ENCODE data around the gene SYNPO2. TPM values are rescaled to one million over a fixed set of nuclear protein-coding genes. Genes with fewer than 3 reads are reported as not detected.

The SYNPO2 gene
- total and polyA plus RNA-seq, 10 of the 15 experiments (the other 5 are each of a cell fraction or from before 2014, with no cell fraction given), result 0.04 to 0.34 (median 0.28) TPM

GRCh38 chr4:118849867-118850487 lies 38.7 kb upstream of the SYNPO2 start (continued):
- TF ChIP-seq BCL3 (IDR thresholded peaks at IDR 0.05; ENCODE audit: borderline replicate concordance, insufficient read depth, low read depth, low read length, poor library complexity, severe bottlenecking), result no peak
- TF ChIP-seq, protein P1, sequence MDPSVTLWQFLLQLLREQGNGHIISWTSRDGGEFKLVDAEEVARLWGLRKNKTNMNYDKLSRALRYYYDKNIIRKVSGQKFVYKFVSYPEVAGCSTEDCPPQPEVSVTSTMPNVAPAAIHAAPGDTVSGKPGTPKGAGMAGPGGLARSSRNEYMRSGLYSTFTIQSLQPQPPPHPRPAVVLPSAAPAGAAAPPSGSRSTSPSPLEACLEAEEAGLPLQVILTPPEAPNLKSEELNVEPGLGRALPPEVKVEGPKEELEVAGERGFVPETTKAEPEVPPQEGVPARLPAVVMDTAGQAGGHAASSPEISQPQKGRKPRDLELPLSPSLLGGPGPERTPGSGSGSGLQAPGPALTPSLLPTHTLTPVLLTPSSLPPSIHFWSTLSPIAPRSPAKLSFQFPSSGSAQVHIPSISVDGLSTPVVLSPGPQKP (IDR thresholded peaks at IDR 0.05; ENCODE audit: low read depth, low read length), result no peak

DNA sequence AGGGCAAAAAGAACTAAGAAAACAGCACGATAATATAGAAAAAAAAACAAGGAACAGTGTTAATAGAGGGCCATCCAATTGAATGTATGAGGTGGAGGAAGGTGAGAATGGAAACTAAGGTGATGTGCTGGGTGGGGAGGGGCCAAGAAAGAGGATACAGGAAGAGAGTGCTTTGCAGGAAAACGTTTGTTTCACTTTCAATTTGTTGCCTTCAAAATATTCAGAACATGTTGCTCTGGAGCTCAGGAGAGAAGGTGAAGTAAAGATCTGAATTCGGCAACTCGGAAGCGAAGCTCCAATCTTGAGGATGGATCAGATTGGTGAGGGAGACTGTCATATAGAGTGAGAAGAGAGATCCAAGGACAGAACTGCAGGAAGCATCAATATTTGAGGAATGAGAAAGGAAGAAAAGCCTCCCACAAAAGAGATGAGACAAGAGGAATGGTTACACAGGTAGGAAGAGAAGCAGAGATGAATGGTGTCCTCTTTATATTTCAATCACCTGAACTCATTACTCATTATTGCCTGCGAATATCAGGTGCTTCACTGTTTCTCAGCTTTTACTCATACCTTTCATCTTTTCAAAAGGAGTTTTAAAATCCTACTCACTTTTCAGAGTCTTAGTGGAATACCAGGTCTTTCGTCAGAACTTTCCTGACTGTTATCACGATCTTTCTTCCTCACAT lies 38.0 kb upstream of the SYNPO2 start:
- ATAC-seq, result peak; percentile 92
- intact Hi-C loops (cut with micrococcal nuclease; ENCODE audit: unreplicated experiment) (no loop called here), in situ Hi-C loops (cut with MboI) (no loop called here)
- POLR2A ChIA-PET, result interaction anchor here (1.0 to 1.5 kb wide), 3 partner anchors 12 to 14 kb away, joined by 3 to 5 read pairs (median 3); no protein-coding TSS in a partner anchor
- H3K4me2 ChIP-seq (ENCODE audit: control insufficient read depth, insufficient read depth), result peak overlapping the region; percentile 79
- WGBS (ENCODE audit: insufficient coverage, insufficient replicate concordance, low lambda C conversion rate, missing lambda C conversion rate), result 48% methylated on average over 8 of the region's 8 CpGs
- peak; percentile 46; the same call in 1 of the 2 replicates for TF ChIP-seq TAF1 (IDR thresholded peaks at IDR 0.05; ENCODE audit: borderline replicate concordance, low read depth, low read length)
- TF ChIP-seq NBN (IDR thresholded peaks at IDR 0.05), result peak; percentile 72; the same call in 1 of the 2 replicates
- no peak for TF ChIP-seq STAT1 (conservative IDR thresholded peaks at IDR 0.05)
- peak; percentile 65; the same call in 1 of the 2 replicates for TF ChIP-seq HDGF (IDR thresholded peaks at IDR 0.05)
- TF ChIP-seq CREM (IDR thresholded peaks at IDR 0.05; ENCODE audit: low read depth), result no peak
- TF ChIP-seq POLR2A (IDR thresholded peaks at IDR 0.05; ENCODE audit: low read depth, low read length), result 0 out of 2 replicates have a peak, but pooled peaks have one; percentile 33
- peak in 1 of 2 experiments; percentile 10; a peak in 1 of 4 replicates for TF ChIP-seq IKZF2 (IDR thresholded peaks at IDR 0.05)
- TF ChIP-seq POLR2AphosphoS5 (IDR thresholded peaks at IDR 0.05; ENCODE audit: low read length), result peak; percentile 56; the same call in 1 of the 2 replicates
- TF ChIP-seq ATF7 (IDR thresholded peaks at IDR 0.05; ENCODE audit: low read depth), result no peak
- TF ChIP-seq TCF7 (IDR thresholded peaks at IDR 0.05; ENCODE audit: borderline replicate concordance), result no peak
- TF ChIP-seq, protein P2, sequence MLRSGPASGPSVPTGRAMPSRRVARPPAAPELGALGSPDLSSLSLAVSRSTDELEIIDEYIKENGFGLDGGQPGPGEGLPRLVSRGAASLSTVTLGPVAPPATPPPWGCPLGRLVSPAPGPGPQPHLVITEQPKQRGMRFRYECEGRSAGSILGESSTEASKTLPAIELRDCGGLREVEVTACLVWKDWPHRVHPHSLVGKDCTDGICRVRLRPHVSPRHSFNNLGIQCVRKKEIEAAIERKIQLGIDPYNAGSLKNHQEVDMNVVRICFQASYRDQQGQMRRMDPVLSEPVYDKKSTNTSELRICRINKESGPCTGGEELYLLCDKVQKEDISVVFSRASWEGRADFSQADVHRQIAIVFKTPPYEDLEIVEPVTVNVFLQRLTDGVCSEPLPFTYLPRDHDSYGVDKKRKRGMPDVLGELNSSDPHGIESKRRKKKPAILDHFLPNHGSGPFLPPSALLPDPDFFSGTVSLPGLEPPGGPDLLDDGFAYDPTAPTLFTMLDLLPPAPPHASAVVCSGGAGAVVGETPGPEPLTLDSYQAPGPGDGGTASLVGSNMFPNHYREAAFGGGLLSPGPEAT (IDR thresholded peaks at IDR 0.05; ENCODE audit: low read depth), result 0 out of 2 replicates have a peak, but pooled peaks have one; percentile 17
- FAIRE-seq, result peak; percentile 27
- peak overlapping the region; percentile 76 for H3K4me3 ChIP-seq
- peak overlapping the region; percentile 11; the same call in 1 of the 2 replicates for H3K9ac ChIP-seq (ENCODE audit: control insufficient read depth, insufficient read depth, low read length)
- no peaks in the 10 kb centered on the region for H4K20me1 ChIP-seq (ENCODE audit: control insufficient read depth, insufficient read depth)
- RAD21 ChIA-PET (ENCODE audit: unreplicated experiment), result interaction anchor here (0.6 to 1.6 kb wide), 4 partner anchors 11 to 427 kb away, joined by 3 to 6 read pairs (median 4); no protein-coding TSS in a partner anchor
- H3K36me3 ChIP-seq (ENCODE audit: control insufficient read depth in 2 of 2, insufficient read depth in 2 of 2, low read length in 1 of 2), result no peaks in the 10 kb centered on the region
- CTCF ChIA-PET, result interaction anchor here (0.7 to 7.0 kb wide), 8 partner anchors 11 to 109 kb away, joined by 3 to 45 read pairs (median 4); partner anchors contain the start of gene SYNPO2
- H3K27me3 ChIP-seq (replicated peaks in 1 of 2; ENCODE audit: control insufficient read depth in 2 of 2, insufficient read depth in 2 of 2, low read length in 1 of 2), result no peaks in the 10 kb centered on the region; a peak in 1 of 4 replicates
- SMC1A ChIA-PET (ENCODE audit: uncharacterized antibody, unreplicated experiment), result interaction anchor here (0.7 to 3.8 kb wide), 7 partner anchors 12 to 166 kb away, joined by 3 to 19 read pairs (median 4); partner anchors contain the start of gene METTL14
- H3K9me3 ChIP-seq (replicated peaks; ENCODE audit: control insufficient read depth, insufficient read depth, low read length), result no peaks in the 10 kb centered on the region
- BruUV-seq (replicated peaks), result TSS peak; percentile 97
- peak overlapping the region; percentile 84 for H2AFZ ChIP-seq (ENCODE audit: control insufficient read depth, low read depth, low read length)
- H3K79me2 ChIP-seq (ENCODE audit: control insufficient read depth, insufficient read depth, low read length), result no peaks in the 10 kb centered on the region
- peaks cover 3% of the 10 kb centered on the region; the same call in 1 of the 2 replicates for H3K4me1 ChIP-seq (ENCODE audit: control insufficient read depth, insufficient read depth, low read length)
- H3K27ac ChIP-seq (ENCODE audit: control insufficient read depth, insufficient read depth), result peak overlapping the region; percentile 34
- DNase-seq (ENCODE audit: low read depth, low spot score), result no peak

All from GM12878 (cell line).